ENCODE results near the gene GLG1.
"Not testable (repeated sequence)": the region's sequence is repeated elsewhere in the genome, so short reads cannot be mapped to it uniquely, and the experiment has no call there.

The GLG1 gene

DNA sequence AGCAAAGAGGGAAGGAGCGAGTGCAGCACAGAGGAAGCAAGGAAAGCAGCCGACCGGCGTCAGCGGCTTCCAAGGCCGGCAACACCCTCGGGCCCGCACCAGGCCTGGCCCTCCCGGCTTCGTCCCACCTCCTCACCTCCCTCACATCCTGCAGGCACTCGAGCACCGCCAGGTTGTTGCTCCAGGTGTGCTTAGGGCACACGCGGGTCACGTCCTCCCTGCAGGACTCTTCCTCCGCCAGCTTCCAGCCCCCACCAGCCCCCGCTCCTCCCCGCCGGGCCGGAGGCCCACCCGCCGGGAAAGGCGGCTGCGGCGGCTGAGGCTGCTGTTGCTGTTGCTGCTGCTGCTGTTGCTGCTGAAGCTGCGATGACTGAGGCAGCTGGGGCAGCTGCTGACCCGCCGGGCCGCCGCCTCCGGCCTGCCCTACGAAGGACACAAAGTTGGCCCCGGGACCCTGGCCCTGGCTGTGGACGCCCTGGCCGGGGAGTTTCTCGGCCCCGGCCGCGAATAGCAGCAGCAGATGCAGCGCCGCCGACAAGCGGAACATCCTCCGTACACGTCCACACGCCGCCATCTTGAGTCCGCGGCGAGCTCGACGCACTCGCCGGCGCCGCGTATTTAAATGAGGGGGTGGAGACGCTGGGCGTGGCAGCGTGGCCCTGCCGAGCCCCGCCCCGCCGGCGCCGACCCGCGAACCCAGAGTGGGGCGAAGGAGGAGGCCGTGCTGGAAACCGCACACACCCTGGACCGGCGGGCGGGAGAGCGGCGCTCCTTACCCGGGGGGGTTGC is at the start of gene GLG1:
Gene GLG1, minus strand, starts transcription at position 594 of the 789 bp plus-strand sequence. Its CDS starts 20 bp downstream, at position 574.
- peak; percentile 57 for DNase-seq

GRCh38 chr16:74654536-74655050 is 47.7 kb upstream of the GLG1 start:
- no peak for DNase-seq

DNA sequence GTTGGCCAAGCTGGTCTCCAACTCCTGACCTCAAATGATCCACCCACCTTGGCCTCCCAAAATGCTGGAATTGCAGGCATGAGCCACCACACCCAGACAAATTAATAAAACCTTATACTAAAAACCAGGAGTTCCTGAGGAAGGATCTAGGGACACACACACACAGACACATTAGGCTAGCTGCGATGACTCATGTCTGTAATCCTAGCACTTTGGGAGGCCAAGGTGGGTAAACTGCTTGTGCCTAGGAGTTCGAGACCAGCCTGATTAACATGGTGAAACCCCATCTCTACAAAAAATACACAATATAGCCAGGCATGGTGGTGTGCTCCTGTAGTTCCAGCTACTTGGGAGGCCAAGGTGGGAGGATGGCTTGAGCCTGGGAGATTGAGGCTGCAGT is 46.0 kb upstream of the GLG1 start:
- DNase-seq = not testable (repeated sequence)

DNA sequence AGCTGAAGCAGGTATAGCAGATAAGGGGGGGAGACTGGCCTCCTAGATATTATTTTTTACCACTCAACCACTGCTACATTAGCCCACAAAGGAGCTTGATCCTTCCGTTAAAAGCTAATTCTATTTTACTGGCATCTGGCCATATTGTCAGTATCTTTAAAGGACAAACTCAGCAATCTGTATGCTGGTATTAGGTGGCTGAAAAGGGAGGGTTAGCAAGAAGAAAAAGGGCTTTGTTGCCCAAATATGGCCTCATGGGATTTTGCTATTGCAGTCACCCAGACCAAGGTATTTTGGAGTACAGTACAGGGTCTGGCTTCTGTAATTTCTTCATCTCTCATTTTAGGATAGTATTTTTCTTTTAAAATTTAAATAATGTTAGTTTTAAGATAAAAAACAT is 45.3 kb upstream of the GLG1 start:
- no peak for DNase-seq

- DNase-seq = no peak
Measured at GRCh38 chr16:74651841-74652240, 44.9 kb upstream of the GLG1 start.

GRCh38 chr16:74650966-74651567 is 44.2 kb upstream of the GLG1 start:
- DNase-seq = no peak

- DNase-seq = no peak
Measured at GRCh38 chr16:74649839-74650504, 43.1 kb upstream of the GLG1 start.

DNA sequence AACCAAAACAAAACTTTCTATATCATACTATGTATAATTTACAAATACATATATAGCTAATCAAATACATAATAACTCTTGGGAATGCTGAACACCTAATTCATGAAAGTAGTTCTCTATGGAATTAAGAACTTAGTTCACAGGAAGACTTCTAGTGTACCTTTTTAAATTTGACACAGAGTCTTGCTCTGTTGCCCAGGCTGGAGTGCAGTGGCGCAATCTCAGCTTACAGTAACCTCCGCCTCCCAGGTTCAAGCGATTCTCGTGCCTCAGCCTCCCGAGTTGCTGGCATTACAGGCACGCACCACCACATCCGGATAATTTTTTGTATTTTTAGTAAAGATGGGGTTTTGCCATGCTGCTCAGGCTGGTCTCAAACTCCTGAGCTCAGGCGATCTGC is 35.1 kb upstream of the GLG1 start:
- DNase-seq = no peak

GRCh38 chr16:74637742-74638453 is 31.0 kb upstream of the GLG1 start:
- DNase-seq = no peak

- DNase-seq = no peak
Measured at GRCh38 chr16:74635303-74635702, 28.4 kb upstream of the GLG1 start.

DNA sequence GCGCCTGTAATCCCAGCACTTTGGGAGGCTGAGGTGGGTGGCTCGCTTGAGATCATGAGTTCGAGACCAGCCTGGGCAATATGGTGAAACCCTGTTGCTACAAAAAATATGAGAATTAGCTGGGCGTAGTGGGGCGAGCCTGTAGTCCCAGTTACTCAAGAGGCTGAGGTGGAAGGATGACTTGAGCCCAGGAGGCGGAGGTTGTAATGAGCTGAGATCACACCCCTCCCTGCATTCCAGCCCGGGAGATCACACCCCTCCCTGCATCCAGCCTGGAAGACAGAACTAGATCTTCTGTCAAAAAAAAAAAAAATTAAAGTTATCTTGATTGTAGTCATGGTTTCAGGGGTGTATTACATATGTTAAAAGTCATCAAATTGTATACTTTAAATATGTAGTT is 26.8 kb upstream of the GLG1 start:
- DNase-seq = no peak

- DNase-seq = no peak
Measured at GRCh38 chr16:74627506-74628220, 20.7 kb upstream of the GLG1 start.

GRCh38 chr16:74626741-74627416 is 20.0 kb upstream of the GLG1 start:
- DNase-seq = no peak

DNA sequence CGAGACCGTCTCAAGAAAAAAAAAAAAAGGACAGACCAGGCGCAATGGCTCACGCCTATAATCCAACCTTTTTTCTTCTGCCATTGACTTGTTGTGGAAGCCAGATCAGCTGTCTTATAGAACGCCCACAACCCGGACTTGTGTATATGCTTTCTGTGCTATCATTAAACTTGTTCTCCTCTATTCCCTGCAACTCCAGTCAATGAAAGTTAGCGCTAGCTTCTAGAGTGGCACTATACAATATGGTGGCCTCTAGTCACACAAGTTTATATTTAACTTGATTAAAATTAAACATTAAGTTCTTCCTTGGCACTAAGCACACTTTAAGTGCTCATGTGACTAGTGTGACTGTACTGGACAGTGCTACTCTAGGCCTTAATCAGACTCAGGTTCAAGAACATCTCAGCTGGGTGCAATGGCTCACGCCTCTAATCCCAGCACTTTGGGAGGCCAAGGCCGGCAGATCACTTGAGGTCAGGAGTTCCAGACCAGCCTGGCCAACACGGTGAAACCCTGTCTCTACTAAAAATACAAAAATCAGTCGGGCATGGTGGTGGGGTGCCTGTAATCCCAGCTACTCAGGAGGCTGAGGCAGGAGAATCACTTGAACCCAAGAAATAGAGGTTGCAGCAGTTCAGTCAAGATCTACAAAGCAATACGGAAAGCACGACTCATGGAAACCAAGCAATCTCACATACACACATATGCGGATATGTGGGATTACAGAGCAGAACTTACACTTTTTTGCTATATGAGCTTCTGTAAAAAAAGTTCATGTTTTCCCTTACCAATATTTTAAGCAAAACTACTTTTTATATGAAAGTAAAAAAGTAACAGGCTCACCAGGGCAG is 18.8 kb upstream of the GLG1 start:
- no peak for DNase-seq

DNA sequence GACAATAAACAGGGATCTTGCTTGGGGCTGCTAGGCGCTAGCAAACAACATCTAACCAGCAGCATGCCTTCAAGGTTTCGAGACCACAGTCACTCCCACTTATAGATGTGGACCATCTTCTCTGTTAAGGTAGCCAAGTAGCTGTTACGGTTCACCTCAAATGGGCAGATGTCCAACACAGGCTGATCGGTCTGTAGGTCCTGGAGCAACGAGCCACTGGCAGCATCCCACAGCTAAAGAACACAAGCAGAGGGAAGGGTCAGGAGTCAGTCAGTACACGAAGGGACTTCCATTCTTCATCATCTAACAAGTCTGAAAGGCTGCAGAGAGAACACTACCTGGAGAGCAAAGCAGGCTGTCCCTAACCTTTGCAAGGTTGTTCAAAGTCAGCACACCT is 16.9 kb upstream of the GLG1 start:
- DNase-seq = no peak

- no peak for DNase-seq
Measured at GRCh38 chr16:74623214-74623838, 16.4 kb upstream of the GLG1 start.

- DNase-seq = no peak
Measured at GRCh38 chr16:74622005-74622404, 15.1 kb upstream of the GLG1 start.

DNA sequence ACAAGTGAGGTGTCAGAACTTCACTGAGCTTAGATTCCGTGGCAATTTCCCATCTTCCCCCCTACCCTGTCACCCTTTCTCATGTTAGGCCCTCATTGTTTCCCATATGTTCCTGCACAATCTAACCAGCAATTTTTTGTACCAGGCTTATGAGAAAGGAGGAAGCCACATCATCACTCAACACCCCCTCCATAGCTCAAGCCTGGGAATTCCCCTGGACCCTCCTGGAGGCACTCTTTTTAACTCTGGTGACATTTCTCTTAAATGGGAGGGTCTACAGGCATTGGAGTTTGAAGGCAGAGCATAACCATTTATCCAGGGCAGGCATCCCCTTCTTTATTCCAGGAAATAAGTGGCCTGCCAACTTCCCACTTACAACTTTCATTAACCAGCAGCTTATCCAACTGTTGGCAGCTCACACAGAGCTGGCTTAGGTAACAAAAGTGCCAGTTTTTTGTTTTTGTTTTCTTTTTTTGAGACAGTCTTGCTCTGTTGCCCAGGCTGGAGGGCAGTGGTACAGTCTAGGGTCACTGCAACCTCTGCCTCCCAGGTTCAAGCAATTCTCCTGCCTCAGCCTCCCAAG is 10.4 kb upstream of the GLG1 start:
- no peak for DNase-seq

DNA sequence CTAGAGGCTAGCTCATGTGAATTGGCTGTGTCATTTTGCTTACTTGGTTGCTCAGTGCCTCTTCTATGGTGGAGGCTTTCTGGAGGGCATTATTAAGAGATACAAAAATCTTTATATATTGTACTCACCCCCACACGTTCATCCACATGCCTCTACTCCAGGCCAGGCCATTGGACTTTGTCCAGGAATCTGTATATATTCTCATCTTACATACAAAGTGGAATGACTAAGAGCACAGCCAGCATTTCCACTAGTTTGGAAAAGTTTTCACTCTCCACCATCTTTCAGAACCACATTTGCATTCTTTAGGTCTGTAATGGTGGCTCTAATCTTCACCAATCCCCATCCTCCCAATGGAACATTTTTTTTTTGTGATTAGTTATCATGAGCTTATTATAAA is 4.8 kb upstream of the GLG1 start:
- no peak for DNase-seq

- no peak for DNase-seq
Measured at GRCh38 chr16:74608944-74609343, 2.0 kb upstream of the GLG1 start.

All from NCI-H748 treated with DMSO at 0.1 percent for 48 hours (cell line).